Measurements from ENCODE around the gene NCK2.

- TF ChIP-seq CTCF (IDR thresholded peaks at IDR 0.05) (no peak), POLR2A (IDR thresholded peaks at IDR 0.05) (no peak)
Measured at GRCh38 chr2:105783151-105783738, 38.5 kb downstream of the NCK2 start.
